ENCODE results near the gene MAD1L1.

Gene MAD1L1

DNA sequence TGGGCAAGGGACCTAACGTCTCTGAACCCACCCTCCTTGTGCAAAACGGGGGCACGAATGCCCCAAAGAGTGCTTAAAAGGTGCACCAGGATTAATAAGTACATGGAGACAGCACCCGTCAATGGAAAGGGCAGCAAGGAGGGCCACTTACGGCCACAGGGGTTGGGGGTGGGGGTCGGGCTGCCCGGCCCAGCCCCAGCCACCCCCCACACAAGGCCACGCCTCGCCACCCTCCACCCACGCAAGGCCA, 213.4 kb downstream of the MAD1L1 start:
- DNase-seq: no peak

GRCh38 chr7:2018569-2019460, 213.9 kb downstream of the MAD1L1 start:
- no peak for DNase-seq

GRCh38 chr7:2017914-2018568, 214.7 kb downstream of the MAD1L1 start:
- no peak for DNase-seq

GRCh38 chr7:2017481-2017891, 215.3 kb downstream of the MAD1L1 start:
- no peak for DNase-seq

DNA sequence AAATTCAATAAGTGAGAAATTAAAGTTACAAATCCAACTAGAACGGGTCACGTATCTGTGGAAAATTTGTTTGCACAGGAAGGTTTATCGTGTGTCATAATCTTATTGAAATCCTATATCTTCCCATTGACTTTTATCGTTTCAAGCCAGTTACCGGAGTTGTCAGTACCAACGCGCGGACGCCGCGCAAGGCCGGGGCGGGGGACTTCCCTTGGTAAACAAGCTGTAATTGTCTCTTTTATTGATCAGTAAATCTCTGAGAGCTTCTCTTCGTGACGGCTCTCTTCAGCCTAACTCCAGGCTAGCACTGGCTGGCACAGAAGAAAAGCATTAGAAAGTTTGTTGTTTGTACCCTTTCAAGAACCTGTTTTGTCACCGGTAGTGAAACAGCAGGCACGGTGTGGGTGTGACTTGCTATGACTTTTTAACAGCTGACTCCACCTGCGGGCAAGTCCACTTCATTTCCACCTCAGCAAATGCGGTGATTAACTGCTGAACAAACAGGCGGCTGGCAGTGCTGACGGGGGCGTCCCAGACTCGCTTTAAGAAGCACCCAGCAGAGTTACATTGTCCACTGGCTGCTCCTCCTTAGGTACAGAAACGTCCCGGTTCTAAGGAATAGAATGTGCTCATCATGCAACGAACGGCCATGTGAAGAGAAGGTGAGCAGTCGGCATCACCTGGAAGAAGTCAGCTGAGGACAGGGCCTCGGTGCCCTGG, 215.8 kb downstream of the MAD1L1 start:
- no peak for DNase-seq

- DNase-seq: no peak
Observed at GRCh38 chr7:2016021-2016631, 216.6 kb downstream of the MAD1L1 start.

DNA sequence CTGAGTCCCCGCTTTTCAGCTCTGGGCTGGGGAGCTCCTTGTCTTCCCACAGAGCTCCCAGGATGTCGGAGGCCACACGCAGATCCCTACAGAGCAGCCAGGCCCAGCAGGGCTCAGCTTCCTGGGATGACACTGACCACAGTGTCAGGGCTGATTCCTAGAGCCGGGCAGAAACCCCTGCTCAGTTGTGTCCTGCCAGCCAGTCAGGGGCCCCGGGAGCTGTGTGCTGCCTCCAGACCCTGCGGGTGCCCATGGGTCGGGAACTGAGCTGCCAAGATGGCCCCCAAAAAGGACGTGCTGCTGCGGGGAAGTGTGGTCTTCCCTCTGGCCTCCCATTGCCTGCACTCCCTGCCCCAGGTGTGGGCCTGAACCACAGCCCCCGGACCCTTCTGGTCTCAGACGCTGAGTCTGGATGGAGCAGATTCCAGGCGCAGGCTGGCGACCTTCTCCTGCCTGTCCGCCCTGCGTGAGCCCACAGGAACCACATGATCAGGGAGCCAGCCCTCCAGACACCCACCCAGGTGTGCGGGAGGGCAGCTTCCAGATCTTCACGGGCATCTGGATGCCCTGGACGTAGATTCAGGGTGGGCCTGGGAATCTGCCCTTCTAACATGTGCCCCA, 217.4 kb downstream of the MAD1L1 start:
- DNase-seq: no peak

GRCh38 chr7:2014391-2015241, 218.1 kb downstream of the MAD1L1 start:
- DNase-seq: no peak

DNA sequence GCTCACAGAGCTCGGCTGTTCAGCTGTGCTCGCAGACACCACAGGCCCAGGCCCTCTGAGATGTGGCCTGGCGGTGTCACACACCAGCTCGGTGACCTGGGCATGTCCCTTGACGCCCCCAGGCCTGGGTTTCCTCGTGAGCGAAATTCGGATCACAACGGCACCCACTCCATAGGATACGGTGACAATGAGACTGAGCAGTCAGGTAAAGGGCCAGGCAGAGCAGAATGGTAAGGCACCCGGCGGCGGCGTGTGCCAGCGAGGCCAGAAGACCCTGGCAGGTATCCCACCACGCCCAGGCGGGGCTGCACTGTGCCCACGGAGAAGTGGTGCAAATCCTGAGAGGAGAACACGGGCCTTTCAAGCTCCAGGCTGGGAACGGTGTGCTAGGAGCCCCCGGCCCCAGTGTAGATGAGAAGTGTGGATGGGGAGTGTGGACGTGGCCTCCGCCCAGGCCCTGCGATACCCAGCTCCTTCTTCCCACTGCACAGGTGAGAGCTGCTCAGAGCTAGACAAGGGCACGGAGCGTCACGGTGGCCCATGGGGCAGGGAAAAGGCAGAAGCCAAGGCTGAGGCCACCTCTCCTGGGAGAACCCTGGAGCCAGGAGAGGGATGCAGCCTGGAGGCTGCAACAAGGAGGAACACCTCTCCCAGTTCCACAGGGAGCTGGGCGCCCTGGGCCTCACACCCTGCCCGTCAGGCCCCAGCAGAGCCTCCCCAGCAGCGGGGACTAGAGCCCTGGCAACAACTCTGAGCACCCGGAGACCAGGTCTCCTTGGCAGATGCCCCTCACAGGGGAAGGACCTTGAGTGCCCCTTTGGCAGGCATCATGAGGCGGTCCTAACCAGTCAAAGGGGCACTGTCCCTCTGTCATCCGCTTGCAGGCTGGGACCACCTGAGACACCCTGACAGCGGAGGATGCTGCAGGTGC, 219.1 kb downstream of the MAD1L1 start:
- DNase-seq: no peak

DNA sequence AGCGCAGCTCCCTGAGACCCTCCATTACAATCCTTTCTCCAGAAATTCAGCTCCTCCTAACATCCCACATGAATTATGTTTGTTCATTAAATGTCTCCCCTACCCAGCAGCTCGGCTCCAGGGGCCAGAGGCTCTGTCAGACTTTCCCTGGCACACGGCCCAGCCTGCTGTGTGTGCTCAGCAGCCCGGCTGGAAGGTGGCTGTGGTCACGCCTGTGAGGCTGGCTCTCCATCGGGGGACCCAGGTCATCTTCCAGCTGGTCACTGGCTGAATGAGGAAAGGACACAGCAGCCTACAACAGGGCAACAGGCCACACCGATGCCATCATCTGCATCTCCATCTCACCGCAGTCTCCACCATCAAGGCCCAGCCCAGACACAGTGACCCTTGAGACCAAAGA, 219.8 kb downstream of the MAD1L1 start:
- no peak for DNase-seq

DNA sequence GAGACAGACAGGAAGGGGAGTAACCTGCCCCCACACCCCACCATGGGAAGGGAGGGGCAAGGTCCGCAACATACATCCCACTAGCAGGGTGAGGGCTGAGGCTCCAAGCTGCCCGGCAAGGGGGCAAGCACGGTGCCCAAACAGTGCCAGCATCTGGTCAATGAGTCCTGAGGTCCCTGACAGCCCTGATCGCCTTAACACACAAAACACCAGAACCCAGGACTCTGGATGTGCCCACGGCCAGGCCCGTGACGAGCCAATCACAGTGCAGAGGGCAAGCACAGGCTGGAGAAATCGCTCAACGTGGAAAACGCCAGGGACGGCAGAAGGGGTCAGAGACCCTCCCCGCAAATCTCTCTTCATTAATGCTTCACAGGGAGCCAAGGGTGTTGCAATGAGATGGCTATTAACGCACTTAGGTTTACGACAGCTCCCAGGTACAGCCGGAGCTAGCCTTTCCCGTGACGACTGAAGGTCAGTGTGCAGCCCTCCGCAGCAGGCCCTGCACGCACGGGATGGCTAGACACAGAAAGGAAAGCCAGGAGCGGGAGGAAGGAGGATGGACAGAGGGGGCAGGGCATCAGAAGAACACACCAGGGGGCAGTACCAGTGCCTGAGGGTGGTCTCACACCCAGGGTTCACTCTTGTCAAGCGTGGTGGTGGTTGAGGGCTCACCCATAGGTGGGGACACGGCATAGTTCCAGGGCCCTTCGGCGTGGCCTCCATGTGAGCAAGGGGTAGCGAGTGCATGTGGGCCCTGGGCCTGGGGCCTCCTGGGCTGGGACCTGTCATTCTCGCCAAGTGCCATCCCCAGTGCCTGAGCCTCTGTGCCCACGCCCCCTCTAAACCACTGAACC, 220.5 kb downstream of the MAD1L1 start:
- DNase-seq: no peak

- DNase-seq: no peak
Observed at GRCh38 chr7:2011266-2012043, 221.3 kb downstream of the MAD1L1 start.

DNA sequence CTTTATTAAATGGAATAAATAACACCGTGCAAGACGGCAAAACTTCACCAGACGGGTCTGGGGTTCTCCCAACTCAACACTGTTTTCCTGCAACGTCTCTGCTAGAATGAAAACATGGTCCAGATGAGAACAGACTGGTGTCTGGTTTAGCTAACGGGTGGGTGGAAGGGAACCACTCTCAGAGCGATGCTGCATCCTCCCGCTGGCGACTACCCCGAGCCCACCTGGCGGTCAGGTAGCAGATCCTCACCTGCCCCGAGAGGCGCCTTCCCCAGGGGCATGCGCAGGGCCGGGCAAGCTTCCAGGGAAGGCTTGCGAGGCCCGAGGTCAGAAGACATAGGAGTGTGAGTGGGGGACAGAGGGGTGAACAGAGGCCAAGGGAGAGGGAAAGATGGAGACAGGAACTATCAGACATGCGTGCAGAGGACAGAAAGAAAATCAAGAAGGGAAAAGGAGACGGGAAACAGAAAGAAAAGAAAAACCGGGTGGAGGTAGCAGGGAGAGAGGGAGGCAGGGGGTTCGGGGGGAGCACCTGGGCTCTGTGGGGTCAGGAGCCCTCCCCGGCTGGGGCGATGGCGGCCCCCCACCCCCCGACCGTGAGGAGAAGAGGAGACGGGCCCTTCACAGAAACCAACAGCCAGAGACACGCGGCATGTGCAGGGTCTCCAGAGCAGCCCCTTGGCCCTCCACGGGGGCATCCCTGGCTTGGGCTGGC, 222.0 kb downstream of the MAD1L1 start:
- no peak for DNase-seq

- no peak for DNase-seq
Observed at GRCh38 chr7:2010101-2010500, 222.6 kb downstream of the MAD1L1 start.

- DNase-seq: no peak
Observed at GRCh38 chr7:2009541-2010001, 223.2 kb downstream of the MAD1L1 start.

- no peak for DNase-seq
Observed at GRCh38 chr7:2008936-2009540, 223.7 kb downstream of the MAD1L1 start.

DNA sequence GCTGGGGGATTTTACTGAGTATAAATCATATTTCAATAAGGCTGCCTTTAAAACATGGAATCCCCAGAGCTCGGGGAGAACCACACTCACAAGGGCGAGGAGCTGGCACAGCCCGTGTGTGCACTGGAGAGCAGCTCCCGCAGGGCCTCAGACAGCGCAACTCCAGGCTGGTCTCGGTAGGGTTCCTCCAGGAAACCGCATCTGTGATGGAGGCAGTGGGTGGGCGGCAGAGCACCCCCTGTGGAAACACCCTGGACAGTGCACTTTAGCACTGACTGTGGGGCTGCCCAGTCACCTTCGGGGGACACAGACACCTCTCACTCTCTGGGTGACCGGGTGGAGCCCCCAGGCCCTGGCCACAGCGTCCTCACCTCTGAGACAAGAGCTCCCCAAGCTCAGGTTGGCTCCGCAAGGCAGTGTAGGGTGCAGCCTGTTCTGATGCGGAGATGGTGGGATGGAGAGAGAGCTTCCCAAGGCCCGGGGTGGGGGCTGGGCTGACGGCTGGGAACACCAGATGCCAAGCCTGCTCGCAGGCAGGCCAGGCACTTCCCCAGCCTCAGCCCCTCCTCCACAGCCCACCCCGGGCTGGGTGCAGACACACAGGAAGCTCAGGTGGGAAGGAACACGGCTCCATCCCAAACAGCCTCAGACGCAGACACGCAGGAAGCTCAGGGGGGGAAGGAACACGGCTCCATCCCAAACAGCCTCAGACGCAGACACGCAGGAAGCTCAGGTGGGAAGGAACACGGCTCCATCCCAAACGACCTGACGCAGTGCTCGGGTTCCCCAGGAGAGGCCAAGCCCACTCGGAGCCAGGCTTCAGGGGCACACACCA, 224.4 kb downstream of the MAD1L1 start:
- DNase-seq: no peak
